PC-9 (cell line): ENCODE data around the gene RPS6KA5. TPM values are rescaled to one million over a fixed set of nuclear protein-coding genes. Genes with fewer than 3 reads are reported as not detected.
A peak's percentile ranks its signal among the peaks of the same experiment; 100 is the strongest.

Source experiments
- BruUV-seq: library from RNA; stranded (reverse); fragments of 400-500 nt; replicated peaks from 2 replicates; lab custom pipeline; 2021; lab: Mats Ljungman, UMichigan
- CTCF ChIA-PET: fragments of 300-600 bp; sonication (Branson Sonifier 250); formaldehyde crosslinking; loops from one replicate; lab custom pipeline; 2022; ENCODE audit warnings: antibody characterized with exemption; lab: Charles Lee
- POLR2A ChIA-PET: fragments of 300-600 bp; sonication (Branson Sonifier 250); formaldehyde crosslinking; loops from one replicate; lab custom pipeline; 2022; ENCODE audit warnings: antibody characterized with exemption; ENCODE audit not compliant: unreplicated experiment; lab: Charles Lee
- DNase-seq, 2 experiments: peaks; one replicate each; pipeline versions ENCODE4 v3.0.0 to v3.0.0-alpha.2; 2015 to 2022; ENCODE audit warnings: mixed read lengths in 1 of 2
- H2AFZ ChIP-seq: fragments of 200-600 bp; sonication (generic); 2 replicates; pipeline ENCODE4 v1.8.1; 2017; ENCODE audit warnings: antibody characterized with exemption
- H3F3A ChIP-seq: fragments of 200-600 bp; sonication (generic); 2 replicates; pipeline ENCODE4 v1.8.1; 2017; ENCODE audit warnings: antibody characterized with exemption, mild to moderate bottlenecking, low read depth; ENCODE audit not compliant: insufficient read depth
- H3K27ac ChIP-seq: fragments of 200-600 bp; sonication (generic); 2 replicates; pipeline ENCODE4 v1.6.1; 2016; ENCODE audit warnings: mixed run types
- H3K27me3 ChIP-seq: fragments of 200-600 bp; sonication (generic); 2 replicates; pipeline ENCODE4 v1.6.1; 2016; ENCODE audit warnings: low read depth, mixed run types; ENCODE audit not compliant: insufficient read depth
- H3K36me3 ChIP-seq: fragments of 200-600 bp; sonication (generic); 2 replicates; pipeline ENCODE4 v1.6.1; 2016; ENCODE audit warnings: low read depth, mixed run types
- H3K4me1 ChIP-seq: fragments of 200-600 bp; sonication (generic); replicated peaks from 2 replicates; pipeline ENCODE4 v1.6.1; 2016; ENCODE audit warnings: mixed run types; ENCODE audit not compliant: insufficient read depth
- H3K4me2 ChIP-seq: fragments of 200-600 bp; sonication (generic); 2 replicates; pipeline ENCODE4 v1.6.1; 2017; ENCODE audit warnings: mixed run types
- H3K4me3 ChIP-seq: fragments of 200-600 bp; sonication (generic); 2 replicates; pipeline ENCODE4 v1.6.1; 2016; ENCODE audit warnings: mixed run types
- H3K79me2 ChIP-seq: fragments of 200-600 bp; sonication (generic); 2 replicates; pipeline ENCODE4 v1.6.1; 2017; ENCODE audit warnings: low read depth, mixed run types
- H3K9me2 ChIP-seq: fragments of 200-600 bp; sonication (generic); 2 replicates; pipeline ENCODE4 v1.8.1; 2017; ENCODE audit warnings: mild to moderate bottlenecking; ENCODE audit not compliant: insufficient read depth
- H3K9me3 ChIP-seq: fragments of 200-600 bp; sonication (generic); 2 replicates; pipeline ENCODE4 v1.8.1; 2016; ENCODE audit warnings: low read depth; ENCODE audit not compliant: insufficient read depth
- H4K20me1 ChIP-seq: fragments of 200-600 bp; sonication (generic); 2 replicates; pipeline ENCODE4 v1.8.1; 2017; ENCODE audit not compliant: insufficient read depth
- EZH2 ChIP-seq: fragments of 200-600 bp; sonication (generic); IDR thresholded peaks from 2 replicates; pipeline ENCODE4 v1.8.0; 2017; ENCODE audit warnings: antibody characterized with exemption, low read depth
- intact Hi-C: fragments of 100-400 bp; cut with micrococcal nuclease; formaldehyde crosslinking; loops from one replicate; pipeline ENCODE4 v1.10.0; 2022; ENCODE audit not compliant: unreplicated experiment
- total RNA-seq: library from RNA; stranded (reverse); gene quantifications from 2 replicates; pipeline ENCODE4 v1.2.3, GENCODE V29; 2021
- TF ChIP-seq, protein P1 (sequence below): fragments of 200-600 bp; sonication (generic); conservative IDR thresholded peaks from 2 replicates; pipeline ENCODE4 v1.6.1; 2017; ENCODE audit warnings: mixed run types, antibody characterized with exemption, mild to moderate bottlenecking, moderate library complexity

The RPS6KA5 gene
- total RNA-seq, 1 experiment from 2014 or later: 3.5 TPM

DNA sequence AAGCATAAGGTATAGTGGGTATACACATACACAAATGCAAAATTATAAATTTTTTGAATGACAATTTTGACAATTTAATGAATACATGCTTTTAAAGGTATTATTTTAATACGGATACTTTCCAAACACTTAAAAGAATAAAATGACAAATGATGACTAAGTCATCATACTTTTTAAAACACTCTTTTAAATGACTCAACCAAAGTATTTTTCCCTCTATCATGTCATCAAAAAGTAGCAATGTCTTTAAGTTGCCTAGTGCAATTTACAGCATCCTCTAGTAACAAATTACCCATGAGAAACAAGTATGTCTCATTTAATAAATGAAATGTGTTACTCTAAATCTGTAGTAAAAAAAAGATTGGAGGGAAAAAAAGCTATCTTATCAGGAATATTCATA, 73.3 kb downstream of the RPS6KA5 start:
- intact Hi-C loops: no loop called here
- no peak overlapping the region for H2AFZ ChIP-seq
- no peak overlapping the region for H3K4me3 ChIP-seq
- no peaks in the 10 kb centered on the region for H3K9me3 ChIP-seq
- H3K4me1 ChIP-seq: no peaks in the 10 kb centered on the region; the same call in 1 of the 2 replicates
- no peaks in the 10 kb centered on the region for H3F3A ChIP-seq
- H3K79me2 ChIP-seq: no peaks in the 10 kb centered on the region
- no peaks in the 10 kb centered on the region for H3K27me3 ChIP-seq
- no peaks in the 10 kb centered on the region for H3K36me3 ChIP-seq
- no peak overlapping the region for H3K27ac ChIP-seq
- no peak for TF ChIP-seq EZH2
- TF ChIP-seq, protein P1, sequence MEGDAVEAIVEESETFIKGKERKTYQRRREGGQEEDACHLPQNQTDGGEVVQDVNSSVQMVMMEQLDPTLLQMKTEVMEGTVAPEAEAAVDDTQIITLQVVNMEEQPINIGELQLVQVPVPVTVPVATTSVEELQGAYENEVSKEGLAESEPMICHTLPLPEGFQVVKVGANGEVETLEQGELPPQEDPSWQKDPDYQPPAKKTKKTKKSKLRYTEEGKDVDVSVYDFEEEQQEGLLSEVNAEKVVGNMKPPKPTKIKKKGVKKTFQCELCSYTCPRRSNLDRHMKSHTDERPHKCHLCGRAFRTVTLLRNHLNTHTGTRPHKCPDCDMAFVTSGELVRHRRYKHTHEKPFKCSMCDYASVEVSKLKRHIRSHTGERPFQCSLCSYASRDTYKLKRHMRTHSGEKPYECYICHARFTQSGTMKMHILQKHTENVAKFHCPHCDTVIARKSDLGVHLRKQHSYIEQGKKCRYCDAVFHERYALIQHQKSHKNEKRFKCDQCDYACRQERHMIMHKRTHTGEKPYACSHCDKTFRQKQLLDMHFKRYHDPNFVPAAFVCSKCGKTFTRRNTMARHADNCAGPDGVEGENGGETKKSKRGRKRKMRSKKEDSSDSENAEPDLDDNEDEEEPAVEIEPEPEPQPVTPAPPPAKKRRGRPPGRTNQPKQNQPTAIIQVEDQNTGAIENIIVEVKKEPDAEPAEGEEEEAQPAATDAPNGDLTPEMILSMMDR: no peak
- H4K20me1 ChIP-seq: no peaks in the 10 kb centered on the region
- no peak overlapping the region for H3K4me2 ChIP-seq
- ChIA-PET POLR2A (no interaction called here), CTCF (no interaction called here)
- no peak for DNase-seq
- no peaks in the 10 kb centered on the region for H3K9me2 ChIP-seq
- no TSS peak for BruUV-seq

DNA sequence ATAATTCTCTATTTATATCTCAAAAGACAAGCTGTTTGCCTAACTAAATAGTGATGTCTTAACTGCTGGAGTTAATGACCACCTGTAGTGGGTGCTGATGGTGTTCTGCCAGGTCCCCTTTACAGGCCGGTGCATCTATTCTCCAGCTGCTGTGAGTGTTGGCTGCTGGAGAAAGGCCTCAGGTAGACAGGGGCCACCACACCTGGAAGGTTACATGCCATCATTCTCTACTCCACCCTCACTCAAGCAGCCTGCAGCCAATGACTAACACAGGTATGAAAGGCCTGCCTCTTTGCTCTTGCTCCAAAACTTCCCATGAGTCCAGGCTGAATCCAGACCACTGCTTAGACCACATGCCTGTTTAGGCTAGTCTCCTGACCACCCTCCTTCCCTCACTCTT, 73.9 kb downstream of the RPS6KA5 start:
- no peak overlapping the region for H3K27ac ChIP-seq
- CTCF ChIA-PET: no interaction called here

DNA sequence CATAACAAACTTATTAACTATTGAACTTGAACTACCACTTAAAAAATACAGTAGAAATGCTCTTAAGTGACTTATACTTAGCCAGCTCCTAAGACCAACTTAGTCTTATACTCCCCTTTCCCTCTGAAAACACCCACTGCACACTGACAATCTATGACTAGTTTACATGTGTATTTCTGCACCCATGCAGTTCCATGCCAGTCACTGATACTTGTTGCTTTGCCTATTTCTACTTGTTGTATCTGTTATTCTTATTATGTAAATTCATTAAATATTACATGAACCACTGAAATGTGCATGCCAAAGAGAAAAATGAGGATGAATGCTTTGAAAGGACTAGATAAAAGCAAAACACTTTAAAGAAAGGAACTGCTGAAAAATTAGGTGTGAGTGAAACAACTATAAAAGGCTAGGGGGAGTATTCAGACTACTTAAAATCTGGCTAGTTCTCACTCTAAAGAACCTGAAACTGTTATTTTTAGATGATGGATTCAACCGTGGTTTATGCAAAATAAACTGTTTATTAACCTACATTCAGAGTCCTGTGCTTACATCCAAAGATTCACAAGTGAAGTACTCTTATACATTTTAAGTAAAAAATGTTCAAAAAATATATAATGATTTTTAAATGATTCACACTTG, 74.7 kb downstream of the RPS6KA5 start:
- Histone ChIP-seq H3F3A (no peaks in the 10 kb centered on the region), H2AFZ (no peak overlapping the region), H3K4me1 (no peaks in the 10 kb centered on the region; the same call in 1 of the 2 replicates), H3K9me3 (no peaks in the 10 kb centered on the region), H3K4me2 (no peak overlapping the region), H3K9me2 (no peaks in the 10 kb centered on the region), H4K20me1 (no peaks in the 10 kb centered on the region), H3K79me2 (no peaks in the 10 kb centered on the region), H3K4me3 (no peak overlapping the region), H3K36me3 (no peaks in the 10 kb centered on the region), H3K27me3 (no peaks in the 10 kb centered on the region), H3K27ac (no peak overlapping the region)
- TF ChIP-seq, protein P1: no peak
- TF ChIP-seq EZH2: no peak
- intact Hi-C loops: no loop called here
- CTCF ChIA-PET: no interaction called here
- no TSS peak for BruUV-seq
- DNase-seq: no peak
- POLR2A ChIA-PET: no interaction called here

More for the DNA sequence above, 73.9 kb downstream of the RPS6KA5 start:
- Histone ChIP-seq H3K4me2 (no peak overlapping the region), H3K9me2 (no peaks in the 10 kb centered on the region), H3K4me3 (no peak overlapping the region), H2AFZ (no peak overlapping the region), H3F3A (no peaks in the 10 kb centered on the region), H3K27me3 (no peaks in the 10 kb centered on the region), H3K9me3 (no peaks in the 10 kb centered on the region), H3K79me2 (no peaks in the 10 kb centered on the region), H3K36me3 (no peaks in the 10 kb centered on the region), H3K4me1 (no peaks in the 10 kb centered on the region; the same call in 1 of the 2 replicates), H4K20me1 (no peaks in the 10 kb centered on the region)
- BruUV-seq: no TSS peak
- POLR2A ChIA-PET: no interaction called here
- DNase-seq: peak; percentile 1 to 38
- intact Hi-C loops: no loop called here
- TF ChIP-seq, protein P1: no peak
- no peak for TF ChIP-seq EZH2
